Naive thymus-derived CD4-positive, alpha-beta T cell (primary cell): ENCODE data around the gene AP1S3. TPM values are rescaled to one million over a fixed set of nuclear protein-coding genes. Genes with fewer than 3 reads are reported as not detected.
A peak's percentile ranks its signal among the peaks of the same experiment; 100 is the strongest.

Experiments used
- ATAC-seq: fragments of 150-1000 bp; cut with Tn5 transposase; 2 replicates; pipeline ENCODE4 v1.10.0; 2021; ENCODE audit warnings: mild to moderate bottlenecking, moderate library complexity
- CTCF ChIA-PET: fragments of 350-600 bp; sonication (Branson Sonifier 250); formaldehyde crosslinking; loops from one replicate; lab custom pipeline; 2021; ENCODE audit warnings: antibody characterized with exemption; lab: Charles Lee
- POLR2A ChIA-PET: fragments of 350-600 bp; sonication (Branson Sonifier 250); formaldehyde crosslinking; loops from one replicate; lab custom pipeline; 2021; ENCODE audit warnings: antibody characterized with exemption, inconsistent platforms; lab: Charles Lee
- DNase-seq, 9 donors: peaks; one replicate each; pipeline versions ENCODE4 v3.0.0 to v3.0.0-alpha.2; 2020 to 2022; ENCODE audit warnings: mixed read lengths in 1 of 9
- H3K27ac ChIP-seq: one replicate; pipeline ENCODE4 v1.7.0; 2013; ENCODE audit warnings: mild to moderate bottlenecking, low read depth, low read length, moderate library complexity
- H3K27me3 ChIP-seq, 2 donors: one replicate each; pipeline ENCODE4 v1.7.0; 2013; ENCODE audit warnings: low read length in 2 of 2, mild to moderate bottlenecking in 2 of 2, moderate library complexity in 2 of 2; ENCODE audit not compliant: control insufficient read depth in 2 of 2, insufficient read depth in 2 of 2
- H3K36me3 ChIP-seq, 3 experiments: 1 replicate in 2 of 3; 2 replicates in 1 of 3; pipeline ENCODE4 v1.7.0; 2013; ENCODE audit warnings: low read length in 3 of 3, mild to moderate bottlenecking in 3 of 3, moderate library complexity in 1 of 3; ENCODE audit not compliant: insufficient read depth in 3 of 3, control insufficient read depth in 2 of 3
- H3K4me1 ChIP-seq, 2 donors: one replicate each; pipeline ENCODE4 v1.7.0; 2013; ENCODE audit warnings: low read length in 2 of 2, mild to moderate bottlenecking in 2 of 2, moderate library complexity in 1 of 2; ENCODE audit not compliant: control insufficient read depth in 2 of 2, insufficient read depth in 2 of 2
- H3K4me3 ChIP-seq: 2 replicates; pipeline ENCODE4 v1.7.0; 2013; ENCODE audit warnings: mild to moderate bottlenecking, low read length
- H3K9me3 ChIP-seq, 3 experiments: 1 replicate in 2 of 3; 2 replicates in 1 of 3; pipeline ENCODE4 v1.7.0; 2013; ENCODE audit warnings: low read length in 3 of 3; ENCODE audit not compliant: control insufficient read depth in 2 of 3
- H3K27ac Mint-ChIP-seq, 9 donors: one replicate each; pipeline ENCODE4 v1.8.0; 2020 to 2022; ENCODE audit warnings: mixed read lengths in 9 of 9, mild to moderate bottlenecking in 8 of 9, moderate library complexity in 5 of 9, inconsistent platforms in 2 of 9
- H3K27me3 Mint-ChIP-seq, 5 donors: one replicate each; pipeline ENCODE4 v1.8.0; 2021 to 2022; ENCODE audit warnings: mixed read lengths in 5 of 5, mild to moderate bottlenecking in 1 of 5
- H3K36me3 Mint-ChIP-seq, 5 donors: one replicate each; pipeline ENCODE4 v1.8.0; 2020 to 2022; ENCODE audit warnings: mixed read lengths in 5 of 5, mild to moderate bottlenecking in 3 of 5, inconsistent platforms in 1 of 5
- H3K4me1 Mint-ChIP-seq, 7 donors: one replicate each; pipeline ENCODE4 v1.8.0; 2020 to 2022; ENCODE audit warnings: mixed read lengths in 7 of 7, mild to moderate bottlenecking in 3 of 7, inconsistent platforms in 1 of 7
- H3K4me3 Mint-ChIP-seq, 10 donors: one replicate each; pipeline ENCODE4 v1.8.0; 2020 to 2022; ENCODE audit warnings: mild to moderate bottlenecking in 10 of 10, mixed read lengths in 10 of 10, moderate library complexity in 6 of 10, inconsistent platforms in 2 of 10
- H3K9me3 Mint-ChIP-seq, 11 donors: one replicate each; pipeline ENCODE4 v1.8.0; 2020 to 2022; ENCODE audit warnings: mixed read lengths in 11 of 11, mild to moderate bottlenecking in 4 of 11, inconsistent platforms in 1 of 11, moderate library complexity in 1 of 11
- intact Hi-C, 2 donors: fragments of 100-400 bp; cut with micrococcal nuclease; formaldehyde crosslinking; loops; one replicate each; pipeline ENCODE4 v1.15.1; 2023
- polyA plus RNA-seq, 2 donors: library from polyadenylated mRNA; unstranded; fragments of 300-500 nt; fragmentation: Illumina TruSeq; gene quantifications; one replicate each; pipeline ENCODE4 v1.2.3, GENCODE V29; 2021
- total RNA-seq, 6 experiments: library from RNA in 5 of 6; stranded (reverse) in 5 of 6; gene quantifications; 1 replicate in 5 of 6; 2 replicates in 1 of 6; pipeline ENCODE4 v1.2.3 and lab custom pipeline; 2021 to 2026

Gene AP1S3
- total RNA-seq, result 1 to 10 TPM in 3 of 5 experiments, under 1 TPM in 2; 0.54 to 8.2 (median 1.6) TPM
- 1 to 10 TPM in 1 of 2 donors, under 1 TPM in 1; 0.53 to 2.1 TPM for polyA plus RNA-seq
- total RNA-seq (lab: John Stamatoyannopoulos, UW), result not detected

DNA sequence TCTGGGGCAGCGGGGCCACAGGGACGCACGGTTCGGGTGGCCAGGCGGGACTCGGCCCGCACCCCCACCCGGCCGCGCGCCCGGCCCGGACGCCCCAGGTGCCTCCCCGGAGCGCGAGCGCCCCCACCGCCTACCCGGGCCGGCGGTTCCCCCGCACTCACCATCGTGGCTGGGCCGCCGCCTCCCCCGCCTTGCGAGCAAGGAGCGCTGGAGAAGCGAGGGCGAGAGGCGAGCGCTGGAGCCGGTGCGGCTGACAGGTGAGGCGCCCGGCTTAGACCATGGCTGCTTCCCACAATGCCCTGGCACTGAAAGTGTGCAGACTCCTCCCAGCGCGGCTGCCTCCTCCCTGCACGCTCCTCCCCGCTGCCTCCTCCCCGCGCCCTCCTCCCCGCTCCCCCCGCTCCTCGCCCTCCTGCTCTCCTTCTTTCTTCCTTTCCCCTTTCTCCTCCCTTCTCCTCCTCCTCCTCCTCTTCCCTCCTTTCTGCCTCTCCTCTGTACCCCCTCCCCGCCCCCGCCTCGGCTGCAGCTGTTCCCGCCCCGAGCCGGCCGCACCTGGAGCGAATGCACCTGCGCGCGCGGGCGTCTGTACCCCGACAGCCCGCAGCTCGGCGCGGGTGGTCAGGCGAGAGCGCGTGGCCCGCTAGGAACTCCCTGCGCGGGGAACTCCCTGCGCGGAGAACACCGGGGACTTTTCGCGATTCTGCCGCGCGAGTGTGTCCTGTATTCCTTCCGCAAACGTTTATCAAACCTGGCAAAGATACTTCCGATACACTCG, at the start of gene AP1S3:
TSS of gene AP1S3 (minus strand) at position 296 of the 775 bp plus-strand sequence. CDS start at position 164, 132 bp downstream.
- H3K27me3 Mint-ChIP-seq, result no peaks in the 10 kb centered on the region
- H3K9me3 Mint-ChIP-seq, result no peaks in the 10 kb centered on the region
- POLR2A ChIA-PET, result no interaction called here
- CTCF ChIA-PET, result no interaction called here
- DNase-seq (peak; percentile 30 to 75 (median 58)), ATAC-seq (peak; percentile 88)
- Histone ChIP-seq H3K4me3 (peak within 1 kb of the TSS; percentile 69), H3K4me1 (no peaks in the 10 kb centered on the region), H3K36me3 (peaks cover 0 to 4% (median 0%) of the 10 kb centered on the region in 3 experiments), H3K27ac (peak within 1 kb of the TSS; percentile 60), H3K9me3 (no peaks in the 10 kb centered on the region), H3K27me3 (no peaks in the 10 kb centered on the region)
- intact Hi-C loops, result loop anchor here (1.0 to 10.0 kb wide), 8 partner anchors 27 to 973 kb away; partner anchors contain the start of genes MRPL44 (in 2 of the 2), ACSL3 (in 1 of the 2), CUL3 (in 1 of the 2) and SERPINE2 (in 1 of the 2)
- peak within 1 kb of the TSS; percentile 36 to 84 (median 76) for H3K27ac Mint-ChIP-seq
- H3K36me3 Mint-ChIP-seq, result no peaks in the 10 kb centered on the region
- peaks cover 0 to 20% (median 12%) of the 10 kb centered on the region in 7 donors for H3K4me1 Mint-ChIP-seq
- peak within 1 kb of the TSS; percentile 87 to 97 (median 94) for H3K4me3 Mint-ChIP-seq

DNA sequence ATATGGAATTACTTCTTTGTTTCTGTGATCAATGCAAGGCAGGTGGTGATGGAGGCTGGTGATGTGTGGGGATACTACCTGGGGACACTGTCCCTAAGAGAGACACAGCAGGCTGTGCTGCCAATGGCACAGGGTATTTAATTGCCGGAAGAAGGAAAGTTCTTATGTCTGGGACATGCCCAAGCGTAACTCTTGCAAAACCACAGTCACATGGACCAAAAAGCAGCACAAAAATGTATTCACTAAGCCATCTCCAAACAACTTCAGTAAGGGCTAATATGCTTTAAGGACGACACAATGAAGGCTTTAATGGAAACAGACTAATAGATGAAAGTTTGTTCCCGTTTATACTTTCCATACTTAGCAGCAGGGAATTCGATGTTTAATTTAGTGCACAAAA, 49.7 kb upstream of the AP1S3 start:
- POLR2A ChIA-PET, result no interaction called here
- Histone ChIP-seq H3K36me3 (peaks cover 0 to 29% (median 10%) of the 10 kb centered on the region in 3 experiments), H3K4me1 (no peaks in the 10 kb centered on the region), H3K27me3 (no peaks in the 10 kb centered on the region), H3K4me3 (no peak overlapping the region), H3K27ac (no peak overlapping the region), H3K9me3 (no peaks in the 10 kb centered on the region)
- Mint-ChIP-seq H3K9me3 (peaks cover 0 to 2% (median 0%) of the 10 kb centered on the region in 11 donors), H3K4me3 (no peak overlapping the region), H3K27me3 (no peaks in the 10 kb centered on the region), H3K4me1 (peaks cover 0 to 14% (median 0%) of the 10 kb centered on the region in 7 donors), H3K36me3 (peaks cover 3 to 47% (median 23%) of the 10 kb centered on the region in 5 donors), H3K27ac (peak overlapping the region in 1 of 9 donors; percentile 38)
- CTCF ChIA-PET, result no interaction called here
- intact Hi-C loops, result no loop called here
- DNase-seq, result no peak
- no peak for ATAC-seq

- Mint-ChIP-seq H3K4me3 (no peak overlapping the region), H3K4me1 (peaks cover 0 to 16% (median 0%) of the 10 kb centered on the region in 7 donors), H3K9me3 (peaks cover 0 to 2% (median 0%) of the 10 kb centered on the region in 11 donors), H3K27ac (peak overlapping the region in 1 of 9 donors; percentile 38), H3K36me3 (peaks cover 3 to 50% (median 23%) of the 10 kb centered on the region in 5 donors), H3K27me3 (no peaks in the 10 kb centered on the region)
- Histone ChIP-seq H3K27ac (no peak overlapping the region), H3K4me1 (no peaks in the 10 kb centered on the region), H3K9me3 (no peaks in the 10 kb centered on the region), H3K27me3 (no peaks in the 10 kb centered on the region), H3K36me3 (peaks cover 0 to 32% (median 10%) of the 10 kb centered on the region in 3 experiments), H3K4me3 (no peak overlapping the region)
- intact Hi-C loops, result no loop called here
- POLR2A ChIA-PET, result interaction anchor here (0.5 to 0.7 kb wide), 2 partner anchors 12 to 1133 kb away, joined by 3 to 4 read pairs; no protein-coding TSS in a partner anchor
- ATAC-seq (no peak), DNase-seq (no peak)
- CTCF ChIA-PET, result no interaction called here
Measured at GRCh38 chr2:223886726-223887125, 49.3 kb upstream of the AP1S3 start.

GRCh38 chr2:223884399-223884798, 47.0 kb upstream of the AP1S3 start:
- DNase-seq (no peak), ATAC-seq (no peak)
- Histone ChIP-seq H3K4me3 (no peak overlapping the region), H3K9me3 (no peaks in the 10 kb centered on the region), H3K4me1 (no peaks in the 10 kb centered on the region), H3K27ac (no peak overlapping the region), H3K27me3 (no peaks in the 10 kb centered on the region), H3K36me3 (peaks cover 6 to 48% (median 10%) of the 10 kb centered on the region in 3 experiments)
- Mint-ChIP-seq H3K27ac (no peak overlapping the region), H3K9me3 (peaks cover 0 to 2% (median 0%) of the 10 kb centered on the region in 11 donors), H3K36me3 (peaks cover 8 to 55% (median 28%) of the 10 kb centered on the region in 5 donors), H3K4me1 (peaks cover 0 to 18% (median 0%) of the 10 kb centered on the region in 7 donors), H3K27me3 (no peaks in the 10 kb centered on the region), H3K4me3 (no peak overlapping the region)
- ChIA-PET POLR2A (no interaction called here), CTCF (no interaction called here)
- intact Hi-C loops, result no loop called here

DNA sequence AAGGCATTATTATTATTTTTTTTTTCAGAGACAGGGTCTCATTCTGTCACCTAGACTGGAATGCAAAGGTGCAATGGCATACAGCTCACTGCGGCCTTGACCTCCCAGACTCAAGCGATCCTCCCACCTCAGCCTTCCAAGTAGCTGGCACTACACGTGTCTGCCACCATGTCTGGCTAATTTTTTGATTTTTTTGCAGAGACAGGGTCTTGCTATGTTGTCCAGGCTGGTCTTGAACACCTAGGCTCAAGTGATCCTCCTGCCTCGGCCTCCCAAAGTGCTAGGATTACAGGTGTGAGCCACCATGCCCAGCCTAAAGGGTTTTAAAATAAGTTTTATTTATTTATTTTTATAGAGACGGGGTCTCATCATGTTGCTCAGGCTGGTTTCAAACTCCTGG, 45.3 kb upstream of the AP1S3 start:
- Histone ChIP-seq H3K4me1 (no peaks in the 10 kb centered on the region), H3K27me3 (no peaks in the 10 kb centered on the region), H3K4me3 (no peak overlapping the region), H3K36me3 (peaks cover 14 to 62% (median 16%) of the 10 kb centered on the region in 3 experiments), H3K27ac (no peak overlapping the region), H3K9me3 (no peaks in the 10 kb centered on the region)
- Mint-ChIP-seq H3K27me3 (no peaks in the 10 kb centered on the region), H3K27ac (no peak overlapping the region), H3K4me1 (peaks cover 0 to 18% (median 0%) of the 10 kb centered on the region in 7 donors), H3K4me3 (no peak overlapping the region), H3K9me3 (no peaks in the 10 kb centered on the region), H3K36me3 (peaks cover 12 to 61% (median 33%) of the 10 kb centered on the region in 5 donors)
- intact Hi-C loops, result no loop called here
- ChIA-PET CTCF (no interaction called here), POLR2A (no interaction called here)
- DNase-seq, result no peak
- no peak for ATAC-seq

DNA sequence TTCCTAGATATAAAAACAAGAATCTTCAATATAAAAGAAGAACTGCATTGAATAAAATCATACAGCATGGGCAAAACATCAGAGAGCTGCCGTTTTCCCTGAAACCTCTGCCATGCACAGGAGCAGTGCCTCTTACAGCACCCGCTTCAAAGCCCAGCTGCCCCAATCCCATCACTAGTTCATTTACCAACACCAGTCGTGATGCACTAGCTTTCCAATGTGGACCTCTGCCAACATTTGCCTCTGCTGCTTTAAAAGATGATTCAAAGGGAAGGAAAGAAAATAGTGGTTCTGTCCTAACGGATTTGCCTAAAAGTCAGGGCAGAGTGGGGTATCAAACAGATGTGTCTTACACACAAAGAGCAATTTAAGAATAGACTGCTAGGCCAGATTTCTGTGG, 43.4 kb upstream of the AP1S3 start:
- peaks cover 11 to 71% (median 19%) of the 10 kb centered on the region in 3 experiments for H3K36me3 ChIP-seq
- H3K27ac Mint-ChIP-seq, result peak overlapping the region in 2 of 9 donors; percentile 15 to 47
- no peaks in the 10 kb centered on the region for H3K27me3 ChIP-seq
- H3K9me3 ChIP-seq, result no peaks in the 10 kb centered on the region
- H3K36me3 Mint-ChIP-seq, result peaks cover 12 to 68% (median 41%) of the 10 kb centered on the region in 5 donors
- POLR2A ChIA-PET, result no interaction called here
- no peaks in the 10 kb centered on the region for H3K9me3 Mint-ChIP-seq
- H3K27me3 Mint-ChIP-seq, result no peaks in the 10 kb centered on the region
- no peak overlapping the region for H3K27ac ChIP-seq
- ATAC-seq, result no peak
- H3K4me3 Mint-ChIP-seq, result no peak overlapping the region
- no peak overlapping the region for H3K4me3 ChIP-seq
- CTCF ChIA-PET, result no interaction called here
- peaks cover 0 to 14% (median 0%) of the 10 kb centered on the region in 7 donors for H3K4me1 Mint-ChIP-seq
- DNase-seq, result no peak
- no peaks in the 10 kb centered on the region for H3K4me1 ChIP-seq
- intact Hi-C loops, result no loop called here
